ENCODE results near the gene PIK3C2G. TPM values are rescaled to one million over a fixed set of nuclear protein-coding genes. Genes with fewer than 3 reads are reported as not detected.

Gene PIK3C2G
- total and polyA plus RNA-seq, 2 of the 13 experiments (the other 11 are each of a cell fraction or from before 2014, with no cell fraction given): not detected

DNA sequence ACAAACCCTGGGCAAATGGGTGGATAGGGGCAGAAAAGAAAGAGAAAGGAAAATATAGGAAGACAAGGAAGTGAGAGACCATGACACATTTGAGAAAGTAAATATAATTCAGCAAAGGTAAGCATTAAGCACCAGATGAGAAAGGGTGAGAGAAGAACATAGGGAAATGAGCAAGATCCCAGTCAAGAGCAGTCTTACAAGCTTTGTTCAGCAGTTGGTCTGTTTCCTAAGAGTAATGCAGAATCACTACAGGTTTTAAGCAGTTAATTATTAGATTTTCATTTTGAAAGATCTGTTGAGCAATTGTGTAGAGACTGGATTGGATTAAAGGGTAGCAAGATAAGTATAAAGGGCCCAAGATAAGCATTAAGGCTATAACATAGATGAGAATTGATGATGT is 330.2 kb downstream of the PIK3C2G start:
- in situ Hi-C loops (cut with HindIII; ENCODE audit: extremely low pct_ligation_motif_present, low pct_unique_long_range_greater_than_20kb): no loop called here
- no peak for ATAC-seq
- H3K4me3 ChIP-seq (replicated peaks in 1 of 3; ENCODE audit: insufficient read depth in 1 of 3, low read depth in 2 of 3, low read length in 3 of 3): no peak overlapping the region
- no peaks in the 10 kb centered on the region for H3K4me1 ChIP-seq (ENCODE audit: insufficient read depth, low read length)
- H3K79me2 ChIP-seq (ENCODE audit: insufficient read depth, low read length): no peaks in the 10 kb centered on the region
- no peaks in the 10 kb centered on the region for H4K20me1 ChIP-seq (ENCODE audit: insufficient read depth, low read length)
- TF ChIP-seq, protein P1, sequence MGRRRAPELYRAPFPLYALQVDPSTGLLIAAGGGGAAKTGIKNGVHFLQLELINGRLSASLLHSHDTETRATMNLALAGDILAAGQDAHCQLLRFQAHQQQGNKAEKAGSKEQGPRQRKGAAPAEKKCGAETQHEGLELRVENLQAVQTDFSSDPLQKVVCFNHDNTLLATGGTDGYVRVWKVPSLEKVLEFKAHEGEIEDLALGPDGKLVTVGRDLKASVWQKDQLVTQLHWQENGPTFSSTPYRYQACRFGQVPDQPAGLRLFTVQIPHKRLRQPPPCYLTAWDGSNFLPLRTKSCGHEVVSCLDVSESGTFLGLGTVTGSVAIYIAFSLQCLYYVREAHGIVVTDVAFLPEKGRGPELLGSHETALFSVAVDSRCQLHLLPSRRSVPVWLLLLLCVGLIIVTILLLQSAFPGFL (CRISPR knock-in tag; IDR thresholded peaks at IDR 0.05): no peak
- TF ChIP-seq ZC3H4 (CRISPR knock-in tag; IDR thresholded peaks at IDR 0.05; ENCODE audit: borderline replicate concordance): no peak
- no peak for TF ChIP-seq FIP1L1 (IDR thresholded peaks at IDR 0.05; ENCODE audit: borderline replicate concordance, insufficient read depth, low read depth, low read length)
- TF ChIP-seq, protein P2, sequence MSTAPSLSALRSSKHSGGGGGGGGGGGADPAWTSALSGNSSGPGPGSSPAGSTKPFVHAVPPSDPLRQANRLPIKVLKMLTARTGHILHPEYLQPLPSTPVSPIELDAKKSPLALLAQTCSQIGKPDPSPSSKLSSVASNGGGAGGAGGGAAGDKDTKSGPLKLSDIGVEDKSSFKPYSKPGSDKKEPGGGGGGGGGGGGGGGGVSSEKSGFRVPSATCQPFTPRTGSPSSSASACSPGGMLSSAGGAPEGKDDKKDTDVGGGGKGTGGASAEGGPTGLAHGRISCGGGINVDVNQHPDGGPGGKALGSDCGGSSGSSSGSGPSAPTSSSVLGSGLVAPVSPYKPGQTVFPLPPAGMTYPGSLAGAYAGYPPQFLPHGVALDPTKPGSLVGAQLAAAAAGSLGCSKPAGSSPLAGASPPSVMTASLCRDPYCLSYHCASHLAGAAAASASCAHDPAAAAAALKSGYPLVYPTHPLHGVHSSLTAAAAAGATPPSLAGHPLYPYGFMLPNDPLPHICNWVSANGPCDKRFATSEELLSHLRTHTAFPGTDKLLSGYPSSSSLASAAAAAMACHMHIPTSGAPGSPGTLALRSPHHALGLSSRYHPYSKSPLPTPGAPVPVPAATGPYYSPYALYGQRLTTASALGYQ (CRISPR knock-in tag; IDR thresholded peaks at IDR 0.05): no peak
- TF ChIP-seq, protein P3, sequence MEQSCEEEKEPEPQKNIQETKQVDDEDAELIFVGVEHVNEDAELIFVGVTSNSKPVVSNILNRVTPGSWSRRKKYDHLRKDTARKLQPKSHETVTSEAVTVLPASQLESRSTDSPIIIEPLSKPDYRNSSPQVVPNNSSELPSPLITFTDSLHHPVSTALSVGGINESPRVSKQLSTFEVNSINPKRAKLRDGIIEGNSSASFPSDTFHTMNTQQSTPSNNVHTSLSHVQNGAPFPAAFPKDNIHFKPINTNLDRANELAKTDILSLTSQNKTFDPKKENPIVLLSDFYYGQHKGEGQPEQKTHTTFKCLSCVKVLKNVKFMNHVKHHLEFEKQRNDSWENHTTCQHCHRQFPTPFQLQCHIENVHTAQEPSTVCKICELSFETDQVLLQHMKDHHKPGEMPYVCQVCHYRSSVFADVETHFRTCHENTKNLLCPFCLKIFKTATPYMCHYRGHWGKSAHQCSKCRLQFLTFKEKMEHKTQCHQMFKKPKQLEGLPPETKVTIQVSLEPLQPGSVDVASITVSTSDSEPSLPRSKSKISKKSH (CRISPR knock-in tag; IDR thresholded peaks at IDR 0.05; ENCODE audit: borderline replicate concordance): no peak
- TF ChIP-seq, protein P4, sequence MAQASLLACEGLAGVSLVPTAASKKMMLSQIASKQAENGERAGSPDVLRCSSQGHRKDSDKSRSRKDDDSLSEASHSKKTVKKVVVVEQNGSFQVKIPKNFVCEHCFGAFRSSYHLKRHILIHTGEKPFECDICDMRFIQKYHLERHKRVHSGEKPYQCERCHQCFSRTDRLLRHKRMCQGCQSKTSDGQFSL (CRISPR knock-in tag; IDR thresholded peaks at IDR 0.05): no peak
- no peak for TF ChIP-seq ZNF33A (CRISPR knock-in tag; IDR thresholded peaks at IDR 0.05; ENCODE audit: borderline replicate concordance)
- no peaks in the 10 kb centered on the region for H3K27me3 ChIP-seq (ENCODE audit: control insufficient read depth in 1 of 2, insufficient read depth in 2 of 2, low read length in 2 of 2)
- intact Hi-C loops (cut with micrococcal nuclease; ENCODE audit: unreplicated experiment): no loop called here
- H3K4me2 ChIP-seq (ENCODE audit: low read depth, low read length): no peak overlapping the region
- H3K9me3 ChIP-seq (ENCODE audit: low read length): peaks cover 21% of the 10 kb centered on the region; the same call in 1 of the 2 replicates
- no peaks in the 10 kb centered on the region for H3K36me3 ChIP-seq (replicated peaks in 1 of 2; ENCODE audit: control insufficient read depth in 1 of 2, insufficient read depth in 2 of 2, low read length in 2 of 2)
- no peak for DNase-seq (ENCODE audit: low spot score)
- no peak overlapping the region for H2AFZ ChIP-seq (ENCODE audit: low read length)
- no peak for FAIRE-seq
- BruUV-seq (replicated peaks): no TSS peak
- no peak overlapping the region for H3K9ac ChIP-seq (ENCODE audit: insufficient read depth, low read depth, low read length)
- H3K27ac ChIP-seq (ENCODE audit: extremely low read length, insufficient read depth, low read length): no peak overlapping the region
- CTCF ChIA-PET (ENCODE audit: low intra/inter-chr PET ratio, low total read pairs): no interaction called here
- POLR2A ChIA-PET: no interaction called here
